AG04450 (cell line): ENCODE measurements around the gene HS6ST3. TPM values are rescaled to one million over a fixed set of nuclear protein-coding genes. Genes with fewer than 3 reads are reported as not detected.
"Not testable (repeated sequence)": the region's sequence is repeated elsewhere in the genome, so short reads cannot be mapped to it uniquely, and the experiment has no call there.

ENCODE experiments used
- CTCF ChIA-PET: fragments of 300-600, 350-600 bp; formaldehyde crosslinking; extraction: SDS; loops from one replicate; lab custom pipeline; 2022; ENCODE audit warnings: antibody characterized with exemption, inconsistent platforms; lab: Charles Lee
- POLR2A ChIA-PET: fragments of 350-600 bp; formaldehyde crosslinking; extraction: SDS; loops from one replicate; lab custom pipeline; 2021; ENCODE audit warnings: antibody characterized with exemption, inconsistent platforms; lab: Yijun Ruan, JAX
- DNase-seq: peaks from one replicate; pipeline ENCODE4 v3.0.0-alpha.2; 2011; ENCODE audit warnings: low read depth, low spot score
- H3K27ac ChIP-seq: one replicate; pipeline ENCODE4 v1.5.1; 2012; ENCODE audit warnings: low read depth, low read length, control low read depth
- H3K27me3 ChIP-seq: one replicate; pipeline ENCODE4 v1.6.0; 2012; ENCODE audit warnings: low read length; ENCODE audit not compliant: control insufficient read depth, insufficient read depth
- H3K4me3 ChIP-seq: 2 replicates; pipeline ENCODE4 v1.5.1; 2011; ENCODE audit warnings: mild to moderate bottlenecking, low read depth, low read length, control low read depth
- H3K9me3 ChIP-seq: 2 replicates; pipeline ENCODE4 v1.5.1; 2012; ENCODE audit warnings: low read length; ENCODE audit not compliant: control insufficient read depth, insufficient read depth
- polyA plus RNA-seq: library from polyadenylated mRNA; depleted of rRNA; stranded (reverse); fragments of >200 nt; gene quantifications from 2 replicates; pipeline ENCODE4 v1.2.3, GENCODE V29; 2011
- TF ChIP-seq, protein P1 (sequence below): IDR thresholded peaks from 2 replicates; pipeline ENCODE4 v1.5.1; 2011; ENCODE audit warnings: low read depth, low read length, control low read depth, inconsistent platforms

Gene HS6ST3
- polyA plus RNA-seq, 1 experiment: not detected

DNA sequence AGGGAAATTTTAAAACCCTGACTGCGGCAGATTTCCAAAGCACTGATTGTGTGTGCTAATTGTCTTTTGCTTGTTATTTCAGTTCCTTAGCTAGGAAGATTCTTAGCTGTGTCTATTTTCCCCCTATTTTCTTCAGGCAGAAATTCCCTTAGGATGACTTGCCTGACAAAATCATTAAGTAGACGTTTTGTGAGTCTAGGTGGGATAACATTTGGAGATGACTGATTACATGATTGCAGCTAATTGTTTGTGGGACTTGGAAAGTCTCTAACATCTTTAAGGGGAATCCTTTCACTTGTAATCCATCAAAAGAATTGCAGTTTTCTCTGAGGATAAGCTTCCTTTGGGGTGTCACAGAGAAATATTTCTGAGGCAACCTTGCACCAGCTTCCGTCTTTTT, 676.4 kb downstream of the HS6ST3 start:
- POLR2A ChIA-PET: no interaction called here

DNA sequence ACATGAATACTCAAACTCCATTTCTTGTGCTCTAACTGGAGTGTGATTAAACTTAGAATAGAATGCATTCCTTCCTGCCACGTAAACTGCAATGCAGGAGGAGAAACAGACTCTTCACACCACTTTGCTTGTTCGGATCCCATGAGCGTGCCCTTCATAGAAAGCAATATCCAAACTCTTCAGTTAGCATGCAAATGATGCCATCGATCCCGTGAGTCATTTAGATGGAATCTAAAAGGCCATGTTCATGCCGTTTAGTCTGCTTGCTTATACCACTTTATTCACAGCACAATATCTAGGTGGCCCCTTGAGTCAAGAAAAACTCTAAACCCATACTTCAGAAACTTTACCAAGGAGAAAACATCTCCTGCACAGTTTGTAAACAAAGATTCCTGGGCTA, 678.6 kb downstream of the HS6ST3 start:
- TF ChIP-seq, protein P1, sequence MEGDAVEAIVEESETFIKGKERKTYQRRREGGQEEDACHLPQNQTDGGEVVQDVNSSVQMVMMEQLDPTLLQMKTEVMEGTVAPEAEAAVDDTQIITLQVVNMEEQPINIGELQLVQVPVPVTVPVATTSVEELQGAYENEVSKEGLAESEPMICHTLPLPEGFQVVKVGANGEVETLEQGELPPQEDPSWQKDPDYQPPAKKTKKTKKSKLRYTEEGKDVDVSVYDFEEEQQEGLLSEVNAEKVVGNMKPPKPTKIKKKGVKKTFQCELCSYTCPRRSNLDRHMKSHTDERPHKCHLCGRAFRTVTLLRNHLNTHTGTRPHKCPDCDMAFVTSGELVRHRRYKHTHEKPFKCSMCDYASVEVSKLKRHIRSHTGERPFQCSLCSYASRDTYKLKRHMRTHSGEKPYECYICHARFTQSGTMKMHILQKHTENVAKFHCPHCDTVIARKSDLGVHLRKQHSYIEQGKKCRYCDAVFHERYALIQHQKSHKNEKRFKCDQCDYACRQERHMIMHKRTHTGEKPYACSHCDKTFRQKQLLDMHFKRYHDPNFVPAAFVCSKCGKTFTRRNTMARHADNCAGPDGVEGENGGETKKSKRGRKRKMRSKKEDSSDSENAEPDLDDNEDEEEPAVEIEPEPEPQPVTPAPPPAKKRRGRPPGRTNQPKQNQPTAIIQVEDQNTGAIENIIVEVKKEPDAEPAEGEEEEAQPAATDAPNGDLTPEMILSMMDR: no peak
- DNase-seq: no peak
- ChIA-PET CTCF (no interaction called here), POLR2A (no interaction called here)
- no peak overlapping the region for H3K4me3 ChIP-seq
- H3K9me3 ChIP-seq: peaks cover 5% of the 10 kb centered on the region
- H3K27ac ChIP-seq: no peak overlapping the region
- H3K27me3 ChIP-seq: no peaks in the 10 kb centered on the region

More for the DNA sequence above, 676.4 kb downstream of the HS6ST3 start:
- Histone ChIP-seq H3K9me3 (no peaks in the 10 kb centered on the region; the same call in none of the 2 replicates), H3K4me3 (no peak overlapping the region), H3K27ac (no peak overlapping the region), H3K27me3 (no peaks in the 10 kb centered on the region)
- no peak for DNase-seq
- TF ChIP-seq, protein P1: no peak
- CTCF ChIA-PET: no interaction called here

DNA sequence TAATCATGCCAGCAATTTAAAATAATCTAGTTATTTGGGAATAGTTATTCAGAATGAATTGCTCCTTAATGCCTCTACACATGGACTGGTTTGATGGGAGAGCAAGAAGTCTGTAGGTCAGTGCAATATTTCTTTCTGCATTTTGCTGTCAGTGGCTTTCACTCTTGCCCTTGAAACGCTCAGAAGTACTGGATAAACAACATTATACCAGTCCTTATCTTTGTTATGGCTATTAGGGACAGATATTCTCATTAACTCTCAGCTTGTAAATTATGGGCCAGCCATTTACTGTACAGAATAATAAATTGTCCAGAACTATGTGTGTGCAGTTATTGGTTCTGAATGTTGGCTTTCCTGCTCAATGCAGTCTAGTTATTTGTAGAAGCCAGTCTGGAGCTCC, 680.0 kb downstream of the HS6ST3 start:
- no peak for DNase-seq
- TF ChIP-seq, protein P1: no peak
- Histone ChIP-seq H3K4me3 (no peak overlapping the region), H3K27ac (no peak overlapping the region), H3K9me3 (peaks cover 5% of the 10 kb centered on the region), H3K27me3 (no peaks in the 10 kb centered on the region)
- ChIA-PET CTCF (no interaction called here), POLR2A (no interaction called here)

- POLR2A ChIA-PET: no interaction called here
- DNase-seq: no peak
- CTCF ChIA-PET: no interaction called here
- Histone ChIP-seq H3K9me3 (peaks cover 5% of the 10 kb centered on the region; the same call in 1 of the 2 replicates), H3K27me3 (no peaks in the 10 kb centered on the region), H3K4me3 (no peak overlapping the region), H3K27ac (no peak overlapping the region)
- TF ChIP-seq, protein P1: no peak
Measured at GRCh38 chr13:96771486-96772367, 681.8 kb downstream of the HS6ST3 start.

DNA sequence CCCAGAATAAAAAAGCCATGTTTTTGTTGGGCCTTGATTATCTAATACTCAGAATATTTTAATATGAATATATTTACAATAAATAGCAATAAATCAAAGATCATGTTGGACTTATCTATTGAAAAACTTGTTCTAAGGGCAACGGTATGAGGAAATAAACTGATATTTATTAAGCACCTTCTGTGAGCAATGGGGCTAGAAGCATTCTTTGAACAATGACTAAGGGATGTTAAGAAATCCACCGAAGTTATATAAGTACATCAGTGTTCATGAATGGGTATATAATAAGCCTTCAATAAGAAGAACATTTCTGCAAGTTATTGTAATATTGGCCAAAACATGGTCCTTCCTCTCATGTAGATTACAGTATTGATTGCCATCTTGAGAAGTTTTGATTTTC, 682.5 kb downstream of the HS6ST3 start:
- ChIA-PET CTCF (no interaction called here), POLR2A (no interaction called here)
- no peak overlapping the region for H3K27ac ChIP-seq
- no peaks in the 10 kb centered on the region for H3K27me3 ChIP-seq
- peaks cover 5% of the 10 kb centered on the region; the same call in 1 of the 2 replicates for H3K9me3 ChIP-seq
- no peak for DNase-seq
- no peak overlapping the region for H3K4me3 ChIP-seq
- TF ChIP-seq, protein P1: no peak

GRCh38 chr13:96778302-96778701, 688.4 kb downstream of the HS6ST3 start:
- POLR2A ChIA-PET, H3K9me3 ChIP-seq, H3K27me3 ChIP-seq, H3K27ac ChIP-seq, H3K4me3 ChIP-seq, CTCF ChIA-PET, DNase-seq: not testable (repeated sequence)
